GM18526 (cell line): ENCODE data around the gene ASPSCR1.

Experiments
- POLR2A ChIP-seq: IDR thresholded peaks from 3 replicates; pipeline ENCODE4 v1.6.1; 2011; ENCODE audit not compliant: insufficient read length; ENCODE audit errors: extremely low read depth

The ASPSCR1 gene

GRCh38 chr17:82036634-82037091 is 59.2 kb downstream of the ASPSCR1 start:
- TF ChIP-seq POLR2A, result no peak

GRCh38 chr17:82037092-82037888 is 59.9 kb downstream of the ASPSCR1 start, which contains the start of gene DCXR:
DCXR (minus strand) TSS chr17:82037697; CDS start chr17:82037682, 15 bp downstream.
- TF ChIP-seq POLR2A, result peak; percentile 96

- no peak for TF ChIP-seq POLR2A
These were observed 60.4 kb downstream of the ASPSCR1 start for GRCh38 chr17:82037889-82038195.

- no peak for TF ChIP-seq POLR2A
These were observed 62.4 kb downstream of the ASPSCR1 start for GRCh38 chr17:82039695-82040299.

GRCh38 chr17:82041144-82041814 is 63.9 kb downstream of the ASPSCR1 start:
- TF ChIP-seq POLR2A, result no peak

- TF ChIP-seq POLR2A, result no peak
These were observed 65.2 kb downstream of the ASPSCR1 start for GRCh38 chr17:82042649-82043048.

- TF ChIP-seq POLR2A, result no peak
These were observed 66.1 kb downstream of the ASPSCR1 start for GRCh38 chr17:82043507-82043906.

GRCh38 chr17:82045936-82046484 is 68.6 kb downstream of the ASPSCR1 start:
- no peak for TF ChIP-seq POLR2A

GRCh38 chr17:82046903-82047302 is 69.5 kb downstream of the ASPSCR1 start:
- TF ChIP-seq POLR2A, result no peak

GRCh38 chr17:82047379-82047778 is 70.0 kb downstream of the ASPSCR1 start:
- no peak for TF ChIP-seq POLR2A

GRCh38 chr17:82047914-82048570 is 70.6 kb downstream of the ASPSCR1 start:
- TF ChIP-seq POLR2A, result no peak

- TF ChIP-seq POLR2A, result no peak
These were observed 71.1 kb downstream of the ASPSCR1 start for GRCh38 chr17:82048571-82048971.

- no peak for TF ChIP-seq POLR2A
These were observed 71.7 kb downstream of the ASPSCR1 start for GRCh38 chr17:82049106-82049505.

GRCh38 chr17:82049521-82049971 is 72.1 kb downstream of the ASPSCR1 start:
- TF ChIP-seq POLR2A, result no peak

- no peak for TF ChIP-seq POLR2A
These were observed 72.8 kb downstream of the ASPSCR1 start for GRCh38 chr17:82050152-82050760.
